GM19455 (cell line): ENCODE data around the gene DLG2.
A peak's percentile ranks its signal among the peaks of the same experiment; 100 is the strongest.
"Not testable (repeated sequence)": the region's sequence is repeated elsewhere in the genome, so short reads cannot be mapped to it uniquely, and the experiment has no call there.

ENCODE experiments used
- ATAC-seq: cut with Tn5 transposase; IDR thresholded peaks from one replicate; pipeline ENCODE4 v1.9.1; 2021; ENCODE audit not compliant: unreplicated experiment

The DLG2 gene

DNA sequence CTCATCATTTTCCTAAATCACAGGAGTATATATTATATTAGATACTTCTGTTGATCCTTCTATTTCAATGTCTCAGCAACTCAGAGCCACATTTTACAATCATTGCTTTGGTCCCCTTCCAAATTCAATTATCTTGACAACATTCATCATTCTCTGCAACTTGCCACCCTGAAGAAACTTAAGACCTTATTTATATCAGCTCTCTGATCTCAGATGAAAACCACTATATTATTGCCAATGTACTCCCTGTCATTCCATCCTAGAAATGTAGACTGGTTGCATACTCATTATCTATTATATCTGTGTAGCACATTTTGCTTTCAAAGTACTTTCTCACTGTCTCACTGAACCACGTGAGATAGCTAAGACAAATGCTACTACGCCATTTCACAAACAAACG lies 379.3 kb downstream of the DLG2 start:
- ATAC-seq, result no peak

DNA sequence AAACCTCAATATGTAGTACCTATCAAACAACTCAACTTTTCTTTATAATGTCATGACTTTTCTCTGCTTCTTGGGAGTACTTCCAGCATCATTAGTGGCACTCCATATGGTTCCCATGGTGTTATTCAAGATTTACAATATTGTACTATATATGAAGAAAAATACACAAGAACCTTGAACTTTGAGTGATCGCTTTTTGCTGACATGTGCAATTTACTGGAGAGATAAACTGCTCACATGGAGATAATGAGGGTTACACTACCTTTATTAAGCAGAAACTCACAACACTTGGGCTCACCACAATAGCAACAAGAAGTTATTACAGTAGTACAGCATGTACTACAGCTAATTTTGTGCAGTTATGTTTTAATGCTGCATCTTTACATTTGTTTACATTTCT lies 388.2 kb downstream of the DLG2 start:
- no peak for ATAC-seq

DNA sequence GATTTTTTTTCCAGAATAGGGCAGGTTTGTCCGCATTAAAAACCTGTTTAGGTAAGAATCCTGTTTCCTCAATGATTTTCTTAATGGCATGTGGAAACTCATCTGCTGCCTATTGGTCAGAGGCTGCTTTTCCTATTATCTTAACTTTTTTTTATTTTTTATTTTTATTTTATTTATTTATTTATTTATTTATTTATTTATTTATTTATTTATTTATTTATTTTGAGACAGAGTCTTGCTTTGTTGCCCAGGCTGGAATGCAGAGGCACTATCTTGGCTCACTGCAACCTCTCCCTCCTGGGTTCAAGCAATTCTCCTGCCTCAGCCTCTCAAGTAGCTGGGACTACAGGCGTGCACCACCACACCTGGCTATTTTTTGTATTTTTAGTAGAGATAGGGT lies 389.1 kb downstream of the DLG2 start:
- not testable (repeated sequence) for ATAC-seq

DNA sequence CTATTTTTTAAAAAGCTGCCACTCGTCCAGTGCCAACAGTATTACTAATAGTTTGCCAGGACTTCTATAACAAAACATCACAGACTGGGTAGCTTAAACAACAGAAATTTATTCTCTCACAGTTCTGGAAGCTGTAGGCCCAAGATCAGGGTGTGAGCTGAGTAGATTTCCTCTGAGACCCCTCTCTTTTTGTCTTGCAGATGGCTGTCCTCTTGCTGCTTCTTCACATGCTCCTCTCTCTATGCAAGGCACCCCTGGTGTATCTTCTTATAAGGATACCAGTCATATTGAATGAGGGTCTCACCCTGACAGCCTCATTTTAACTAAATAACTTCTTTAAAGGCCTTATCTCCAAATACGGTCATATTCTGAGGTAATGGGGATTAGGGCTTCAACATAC lies 390.9 kb downstream of the DLG2 start:
- ATAC-seq, result no peak

DNA sequence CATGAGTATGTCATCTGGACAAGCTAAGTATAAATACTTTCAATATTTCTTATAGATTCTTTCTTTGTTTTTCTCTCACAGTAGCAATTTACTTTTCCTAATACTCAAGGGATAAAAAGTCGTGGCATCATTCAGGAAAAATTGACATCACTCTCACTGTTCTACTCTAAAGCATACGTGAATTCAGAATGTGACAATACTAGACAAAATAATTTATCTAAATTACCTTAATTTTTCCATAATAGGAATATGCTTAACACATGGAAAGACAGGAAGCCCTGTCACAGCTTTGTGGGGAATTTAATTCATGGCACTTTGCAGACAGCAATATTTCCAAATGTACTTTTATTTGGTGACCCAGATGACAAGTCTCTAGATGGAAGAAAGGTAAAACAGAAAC lies 394.6 kb downstream of the DLG2 start:
- no peak for ATAC-seq

DNA sequence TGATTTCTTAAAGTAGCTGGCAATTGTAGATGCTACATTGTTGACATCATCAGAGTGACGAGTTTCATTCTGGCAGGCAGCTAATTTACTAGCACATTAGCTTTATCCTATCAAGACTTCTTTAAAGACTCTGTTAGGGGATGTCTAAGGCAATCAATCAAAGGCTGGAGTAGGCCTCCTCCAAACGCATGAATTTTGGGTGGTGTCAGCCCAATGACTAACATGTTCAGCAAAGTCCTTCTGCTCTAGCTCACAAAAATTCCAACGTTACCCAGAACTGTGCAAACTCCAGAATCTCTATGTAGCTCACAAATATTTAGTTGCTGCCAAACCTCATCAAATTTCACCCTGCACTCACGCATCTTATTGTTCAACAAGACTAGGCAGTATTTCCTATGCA lies 395.6 kb downstream of the DLG2 start:
- no peak for ATAC-seq

DNA sequence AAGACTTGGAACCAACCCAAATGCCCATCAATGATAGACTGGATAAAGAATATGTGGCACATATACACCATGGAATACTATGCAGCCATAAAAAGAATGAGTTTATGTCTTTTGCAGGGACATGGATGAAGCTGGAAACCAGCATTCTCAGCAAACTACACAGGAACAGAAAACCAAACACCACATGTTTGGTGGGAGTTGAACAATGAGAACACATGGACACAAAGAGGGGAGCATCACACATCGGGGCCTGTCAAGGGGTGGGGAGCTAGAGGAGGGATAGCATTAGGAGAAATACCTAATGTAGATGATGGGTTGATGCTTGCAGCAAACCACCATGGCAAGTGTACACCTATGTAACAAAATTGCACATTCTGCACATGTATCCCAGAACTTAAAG lies 397.4 kb downstream of the DLG2 start:
- ATAC-seq, result not testable (repeated sequence)

DNA sequence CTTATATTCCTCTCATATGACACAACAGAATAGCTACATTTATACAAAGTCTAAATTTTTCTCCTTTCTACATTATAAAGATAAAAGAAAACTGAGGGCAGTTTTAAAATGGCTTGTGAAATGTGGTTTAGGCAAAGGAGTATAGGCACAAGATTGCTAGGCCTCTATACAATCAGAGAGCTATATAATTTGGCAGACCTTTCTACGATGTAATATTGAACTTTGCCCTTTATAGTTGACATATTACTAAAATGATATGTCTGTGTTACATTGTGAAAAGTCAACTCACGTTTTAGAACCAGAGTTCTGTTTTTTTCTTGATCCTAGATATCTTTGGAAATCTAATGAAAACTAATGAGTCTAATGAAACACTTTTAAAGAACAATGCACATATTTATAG lies 430.2 kb downstream of the DLG2 start:
- ATAC-seq, result no peak

DNA sequence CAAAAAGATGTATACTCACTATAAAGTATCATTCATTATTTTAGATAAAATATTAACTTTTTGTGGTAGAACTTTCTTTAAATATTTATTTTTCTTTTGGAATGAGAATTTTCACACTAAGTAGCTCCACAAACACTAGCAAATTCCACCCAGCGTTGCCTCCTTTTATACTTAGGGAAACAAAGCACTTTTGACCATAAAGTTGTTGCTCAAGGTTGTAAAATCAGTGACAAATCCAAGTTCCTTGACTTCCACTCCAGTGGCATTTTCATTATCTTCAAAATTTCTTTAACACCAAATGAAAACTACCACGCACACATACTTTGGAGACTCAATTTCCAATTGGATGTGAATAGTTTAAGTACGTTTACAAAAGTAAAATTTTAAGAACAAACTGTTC lies 431.2 kb downstream of the DLG2 start:
- ATAC-seq, result no peak

DNA sequence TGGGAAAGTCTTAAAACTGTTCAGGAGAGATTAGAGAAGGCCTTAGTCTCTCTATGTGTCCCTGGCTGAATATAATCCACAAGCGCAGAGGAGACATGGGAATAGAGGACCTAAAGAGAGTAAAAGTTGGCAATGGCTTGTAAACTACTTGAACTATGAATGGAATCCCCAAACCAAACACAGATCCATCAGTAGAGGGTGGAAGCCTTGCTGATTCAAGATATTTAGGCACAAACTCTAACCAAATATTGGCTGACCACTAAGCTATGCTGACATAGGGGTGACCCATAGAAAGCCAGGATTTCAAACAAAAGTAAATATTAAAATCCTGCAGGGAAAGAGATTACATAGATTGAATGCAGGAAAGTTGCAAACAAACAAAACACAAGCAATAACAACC lies 439.2 kb downstream of the DLG2 start:
- ATAC-seq, result no peak

DNA sequence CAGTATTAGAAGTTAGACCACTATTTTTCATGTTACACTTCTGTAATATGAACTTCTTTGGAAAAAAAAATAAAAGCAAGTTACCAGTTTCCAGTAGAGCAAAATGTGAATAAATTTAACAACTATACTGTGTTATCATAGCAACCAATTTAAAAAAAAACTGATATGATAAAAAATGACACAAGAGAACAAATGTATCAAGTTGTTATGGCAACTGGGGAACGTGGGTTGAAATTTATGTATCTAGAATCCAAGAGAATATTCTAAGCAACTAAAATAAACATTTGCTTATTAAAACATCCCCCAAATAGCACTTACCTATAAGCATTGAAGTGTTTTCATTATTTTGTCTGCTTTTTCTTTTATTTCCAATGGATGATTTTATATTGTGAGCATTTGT lies 442.4 kb downstream of the DLG2 start:
- no peak for ATAC-seq

DNA sequence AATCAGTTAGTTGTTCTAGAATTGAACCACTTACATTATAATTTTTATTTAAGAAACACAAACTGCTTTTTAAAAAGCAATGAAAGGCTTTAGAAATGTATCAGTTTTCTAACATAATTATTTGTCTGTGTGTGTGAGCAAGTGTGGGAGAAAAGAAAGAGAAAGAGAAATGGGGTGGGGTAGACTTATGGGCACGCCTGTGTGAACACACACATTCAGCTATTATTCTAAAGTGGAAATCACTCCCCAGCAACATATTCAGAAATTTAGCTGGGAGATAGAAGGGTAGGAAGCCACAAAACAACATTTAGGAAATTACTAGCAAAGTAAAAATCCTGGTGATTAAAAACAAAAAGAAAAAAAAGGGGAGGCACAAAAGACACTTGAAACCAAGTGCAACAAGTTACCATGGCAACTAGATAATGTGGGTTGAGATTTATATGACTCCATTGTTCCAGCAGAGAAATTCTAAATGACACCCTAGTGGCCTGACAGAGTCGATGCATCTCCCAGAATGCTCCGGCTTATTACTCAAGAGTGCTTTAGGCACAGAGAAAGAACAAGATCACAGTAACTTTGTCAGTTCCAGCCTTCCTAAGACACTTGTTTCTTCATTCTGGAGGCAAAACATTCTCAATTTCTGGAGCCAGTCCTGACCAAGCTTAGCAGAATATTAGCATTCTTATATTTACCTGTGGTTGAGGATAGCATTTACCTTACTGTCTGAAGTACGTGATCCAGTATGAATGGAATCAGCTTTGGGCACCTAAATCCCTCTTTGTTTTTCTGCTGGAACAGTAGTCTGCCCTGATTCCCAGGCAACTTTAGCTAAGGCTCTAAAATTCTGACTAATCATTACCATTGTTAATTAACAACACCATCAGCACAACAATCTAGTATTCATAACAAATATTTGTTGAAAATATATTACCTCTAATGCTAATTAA lies 444.4 kb downstream of the DLG2 start:
- ATAC-seq, result peak; percentile 88

DNA sequence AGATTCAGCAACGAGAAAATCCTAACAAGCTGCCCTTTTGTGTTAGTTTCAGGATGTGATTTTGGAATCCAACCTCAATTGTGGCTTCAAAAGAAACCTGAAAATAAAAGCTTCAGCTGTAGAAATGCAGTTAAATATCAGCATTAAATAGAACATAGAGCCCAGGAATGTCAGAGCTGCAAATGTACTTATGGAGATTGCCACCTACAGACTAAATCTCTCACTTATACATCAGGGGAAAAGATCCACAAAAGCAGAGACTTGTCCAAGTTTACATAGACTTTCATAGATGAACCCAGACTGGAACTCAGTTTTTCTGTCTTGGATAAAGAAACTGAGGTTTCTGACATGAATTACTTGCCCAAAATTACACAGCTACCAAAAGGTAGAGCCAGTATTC lies 446.6 kb downstream of the DLG2 start:
- no peak for ATAC-seq

DNA sequence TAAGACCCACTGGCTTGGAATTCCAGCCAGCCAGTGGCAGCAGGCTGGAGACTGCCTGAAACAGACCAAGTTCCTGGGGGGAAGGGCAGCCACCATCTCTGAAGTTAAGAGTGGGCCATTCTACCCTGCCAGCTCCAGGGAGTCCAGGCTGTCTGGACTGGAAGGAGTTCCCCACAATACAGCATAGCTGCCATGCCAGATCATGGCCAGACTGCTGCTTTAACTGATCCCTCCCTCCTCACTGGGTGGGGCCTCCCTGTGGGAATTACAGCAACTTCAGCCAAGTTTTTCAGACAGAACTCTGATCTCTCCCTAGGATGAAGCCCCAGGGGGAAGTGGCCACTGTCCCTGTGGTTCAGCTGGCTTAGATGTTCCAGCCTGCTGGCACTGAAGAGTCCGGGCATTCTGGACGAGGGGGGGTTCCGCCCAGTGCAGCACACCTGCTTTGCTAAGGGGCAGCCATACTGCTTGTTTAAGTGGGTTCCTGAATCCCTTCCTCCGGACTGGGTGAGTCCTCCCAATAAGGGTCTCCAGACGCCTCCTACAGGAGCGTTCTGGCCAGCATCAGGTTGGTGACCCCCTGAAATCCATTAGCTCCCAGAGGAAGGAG lies 455.4 kb downstream of the DLG2 start:
- no peak for ATAC-seq

DNA sequence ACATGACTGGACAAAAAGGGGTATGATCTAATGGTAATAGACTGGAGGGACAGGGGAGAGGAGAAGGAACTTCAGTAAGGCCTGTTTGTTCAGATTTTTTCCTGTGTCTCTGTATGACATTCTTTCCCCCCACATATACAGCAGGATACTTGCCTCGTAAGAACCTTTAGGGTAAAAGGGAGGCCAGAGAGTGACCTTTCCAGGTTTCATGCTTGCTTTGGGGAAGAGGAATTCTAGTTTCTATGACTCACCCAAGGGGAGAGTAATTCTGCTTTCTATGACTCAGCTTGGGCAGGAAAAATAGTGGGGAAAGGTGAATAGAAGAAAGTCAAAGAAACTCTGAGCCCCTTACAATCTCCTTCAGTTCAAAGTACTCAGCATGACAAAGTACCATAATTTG lies 457.0 kb downstream of the DLG2 start:
- no peak for ATAC-seq

DNA sequence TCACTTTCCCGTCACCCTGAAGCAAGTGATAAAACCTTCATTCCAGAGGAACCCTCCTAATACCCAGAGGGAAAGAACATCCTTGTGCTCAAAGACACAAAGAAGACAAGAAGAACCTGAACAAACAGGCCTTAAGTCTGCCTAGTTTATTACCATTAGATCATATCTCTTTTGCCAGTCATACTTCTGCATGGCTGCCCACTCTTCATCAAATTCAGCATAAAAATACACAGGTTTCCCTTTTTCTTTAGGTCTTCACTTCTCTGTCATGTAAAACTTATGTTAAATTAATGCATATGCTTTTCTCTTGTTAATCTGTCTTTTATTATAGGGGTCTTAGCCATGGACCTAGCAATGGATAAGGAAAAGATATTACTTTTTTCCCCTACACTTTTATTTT lies 459.7 kb downstream of the DLG2 start:
- ATAC-seq, result no peak

DNA sequence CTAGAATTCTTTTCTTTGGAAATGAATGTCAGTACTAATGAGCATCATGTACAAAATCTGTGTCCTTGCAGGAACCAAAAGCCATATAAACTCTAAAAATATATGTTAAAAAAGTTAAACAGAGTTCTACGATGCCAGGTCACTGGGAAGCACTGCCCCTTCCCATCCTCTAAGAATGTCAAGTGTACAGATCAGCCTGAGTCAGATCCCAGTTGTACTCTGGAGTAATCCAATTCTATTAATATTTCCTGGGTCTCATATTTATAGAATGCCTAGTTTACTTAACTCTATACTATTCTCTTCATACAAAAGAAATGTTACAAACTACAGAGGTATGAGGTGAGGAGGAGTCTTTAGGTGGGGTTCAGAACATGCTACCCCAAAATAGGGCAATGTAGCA lies 460.1 kb downstream of the DLG2 start:
- no peak for ATAC-seq

DNA sequence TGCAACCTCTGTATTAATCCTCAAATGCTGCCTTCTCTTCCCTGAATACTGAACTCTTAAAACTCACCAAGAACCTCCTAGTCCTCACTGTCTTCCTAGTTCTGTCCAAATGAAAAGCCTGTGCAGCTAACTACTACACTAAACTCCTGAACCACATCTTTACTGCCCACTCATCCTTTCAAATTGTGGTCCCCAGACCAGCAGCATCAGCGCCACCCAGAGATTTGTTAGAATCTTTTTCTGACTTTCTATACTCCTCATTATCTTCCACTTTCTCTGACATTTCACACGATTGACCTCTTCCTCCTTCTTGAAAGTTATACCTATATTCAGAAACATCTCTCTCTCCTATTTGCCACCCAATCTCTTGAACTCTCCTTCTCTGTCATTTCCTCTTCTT lies 461.3 kb downstream of the DLG2 start:
- no peak for ATAC-seq

DNA sequence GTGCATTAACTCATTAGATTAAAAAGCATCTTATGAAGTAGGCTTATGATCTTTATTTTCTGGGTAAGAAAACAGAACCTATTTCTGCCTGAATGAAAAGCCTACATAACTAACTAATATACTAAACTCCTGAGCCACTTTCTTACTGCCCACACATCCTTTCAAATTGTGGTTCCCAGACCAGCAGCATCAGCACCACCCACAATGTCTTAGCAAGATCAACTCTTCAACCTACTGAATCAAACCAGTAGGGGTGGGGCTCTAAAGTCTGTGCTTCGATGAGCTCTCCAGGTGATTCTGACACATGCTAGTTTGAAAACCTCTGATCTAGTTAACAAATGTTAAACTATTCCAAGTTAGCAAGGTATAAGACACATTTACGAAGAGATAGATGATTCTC lies 462.4 kb downstream of the DLG2 start:
- ATAC-seq, result no peak

DNA sequence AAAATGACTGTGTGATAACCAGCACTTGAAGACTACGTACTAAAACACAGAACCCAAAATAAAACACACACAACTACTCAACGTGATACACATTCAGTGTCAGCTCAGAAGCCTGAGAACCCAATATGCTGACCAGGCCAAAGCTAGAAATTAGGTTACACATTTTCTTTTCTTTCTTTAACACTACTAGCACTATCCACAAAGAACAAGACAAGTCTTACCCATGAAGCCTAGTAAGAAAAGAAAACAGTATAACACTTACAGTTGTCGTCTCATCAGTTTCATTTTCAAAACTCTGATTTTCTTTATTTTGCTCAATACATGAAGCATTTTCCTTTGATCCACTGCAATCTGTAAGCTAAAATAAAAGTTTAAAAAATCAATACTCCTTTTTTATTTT lies 472.9 kb downstream of the DLG2 start:
- no peak for ATAC-seq

DNA sequence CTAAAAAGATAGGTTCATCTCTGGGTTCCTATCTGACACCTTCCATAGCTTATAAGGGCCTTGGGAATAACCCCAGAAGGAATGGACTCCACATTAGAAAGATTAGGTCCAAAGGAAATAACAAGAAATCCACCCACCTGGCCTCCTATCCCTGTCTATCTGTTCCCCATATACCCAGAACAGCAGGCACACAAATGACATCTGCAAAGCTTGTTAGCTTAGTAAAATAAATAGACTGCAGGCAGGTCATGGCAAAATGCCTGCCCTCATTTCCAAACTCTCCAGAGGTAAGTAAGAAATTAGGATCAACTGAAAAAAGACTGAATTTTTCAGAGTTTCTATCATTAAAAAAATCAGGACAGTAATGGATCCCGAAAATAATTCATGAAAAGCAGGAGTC lies 489.5 kb downstream of the DLG2 start:
- no peak for ATAC-seq

DNA sequence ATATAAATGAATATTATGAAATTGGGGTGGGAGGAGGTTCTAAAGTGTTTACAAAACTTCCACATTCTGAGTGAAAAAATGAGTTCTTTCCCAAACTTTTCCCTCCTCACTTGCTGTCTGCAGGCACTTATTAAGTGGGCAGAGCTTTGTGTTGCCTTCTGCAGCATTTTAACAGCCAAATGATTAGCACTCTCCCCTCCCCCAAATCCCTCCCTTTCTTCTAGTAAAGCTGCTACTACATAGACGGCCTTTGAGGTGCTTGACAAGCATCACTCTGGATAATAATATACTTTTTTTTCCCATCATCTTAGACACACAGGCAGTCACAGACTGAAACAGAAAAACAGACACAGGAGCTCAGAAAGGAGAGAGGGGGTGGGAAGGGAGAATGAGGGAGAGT lies 493.5 kb downstream of the DLG2 start:
- no peak for ATAC-seq
